NCI-H187 treated with DMSO at 0.1 percent for 48 hours (cell line): ENCODE data around the gene MSI2.
A peak's percentile ranks its signal among the peaks of the same experiment; 100 is the strongest.

Source experiments
- DNase-seq: peaks from one replicate; lab custom pipeline; 2025; lab: John Stamatoyannopoulos, UW

MSI2 gene

DNA sequence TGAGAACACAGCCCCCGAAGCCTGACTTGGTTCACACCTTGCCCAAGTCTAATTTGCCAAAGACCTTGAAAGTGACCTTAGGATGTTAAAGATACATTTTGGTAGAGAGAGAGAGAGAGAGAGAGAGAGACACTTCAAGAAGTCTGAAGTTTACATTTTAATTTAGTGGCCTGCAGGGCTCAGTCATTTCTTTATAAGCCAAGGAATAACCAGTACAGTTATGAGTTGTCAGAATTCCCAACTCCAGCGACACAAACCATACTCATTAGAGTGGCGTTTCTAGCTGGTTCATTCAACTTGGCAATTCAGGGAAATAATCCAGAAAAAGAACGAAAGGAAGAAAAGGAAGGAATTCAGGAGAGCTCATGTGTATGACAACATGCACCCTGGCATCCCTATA is 284.7 kb downstream of the MSI2 start:
- no peak for DNase-seq

GRCh38 chr17:57541472-57542394 is 285.4 kb downstream of the MSI2 start:
- no peak for DNase-seq

DNA sequence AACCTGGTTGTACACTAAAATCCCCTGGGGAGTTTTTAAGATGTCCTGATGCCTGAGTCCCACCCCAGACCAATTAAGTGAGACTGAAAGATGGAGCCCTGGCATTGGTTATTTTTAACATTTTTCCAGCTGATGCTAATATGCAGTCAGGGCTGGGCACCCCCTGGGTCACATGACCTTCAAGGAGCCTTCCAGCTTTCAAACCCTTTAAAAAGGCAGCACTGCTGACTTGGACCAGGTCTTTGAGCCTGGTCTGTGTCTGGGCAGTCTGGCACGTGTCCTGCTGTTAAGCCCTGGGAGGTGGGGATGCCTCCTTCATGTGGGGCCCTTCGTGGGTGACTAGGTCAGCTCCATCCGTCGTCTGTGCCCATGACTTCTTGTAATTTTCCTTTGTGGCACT is 286.2 kb downstream of the MSI2 start:
- no peak for DNase-seq

DNA sequence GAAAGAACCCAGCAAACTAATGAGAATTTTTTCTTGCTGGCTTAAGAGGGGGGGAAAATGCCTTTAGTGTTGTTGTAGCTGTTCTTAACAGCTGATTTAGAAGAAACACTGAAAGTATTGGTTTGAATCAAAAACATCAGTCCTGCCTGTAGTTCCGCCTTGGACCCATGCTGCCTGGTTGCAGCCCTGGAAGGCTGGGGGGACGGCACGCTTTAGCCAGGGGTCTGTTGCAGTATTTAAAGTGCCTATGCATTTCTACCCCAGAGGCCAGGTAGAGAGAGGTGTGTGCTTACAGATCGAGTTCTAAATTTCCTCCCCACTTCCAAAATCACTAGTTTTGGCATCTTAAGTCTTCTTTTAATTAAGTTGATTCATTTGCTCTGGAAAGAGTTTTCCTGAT is 286.9 kb downstream of the MSI2 start:
- DNase-seq = no peak

GRCh38 chr17:57544401-57544800 is 288.1 kb downstream of the MSI2 start:
- no peak for DNase-seq

DNA sequence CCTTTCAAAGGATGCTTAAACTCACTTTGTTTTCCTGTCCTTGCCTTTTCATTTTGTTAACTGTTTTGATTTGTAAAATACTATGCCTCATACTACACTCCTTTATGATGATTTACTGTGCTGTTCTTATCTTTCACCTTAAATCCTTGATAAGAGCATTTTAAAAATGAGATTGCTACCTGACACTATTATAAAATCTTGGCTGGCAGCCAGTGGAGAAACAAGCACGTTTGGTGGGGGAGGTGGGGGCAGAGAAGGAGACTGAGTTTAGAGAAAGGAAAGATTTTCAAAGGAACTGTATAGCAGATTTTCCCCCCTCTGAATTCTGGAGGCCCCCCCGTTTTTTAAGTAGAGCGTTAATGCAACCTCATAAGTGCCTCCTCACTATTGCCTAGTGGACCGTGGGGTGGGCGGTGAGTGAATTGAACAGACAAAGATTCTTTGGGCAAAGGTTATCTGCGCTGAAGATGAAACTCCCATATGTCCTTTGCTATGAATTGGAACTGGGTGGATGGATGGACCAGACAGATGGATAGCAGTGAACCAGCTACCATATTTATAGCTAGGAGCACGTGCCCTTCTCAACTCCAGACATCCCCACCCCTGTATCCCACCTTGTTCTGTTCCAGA is 288.6 kb downstream of the MSI2 start:
- peak; percentile 44 for DNase-seq

- DNase-seq = no peak
Measured at GRCh38 chr17:57545731-57546342, 289.5 kb downstream of the MSI2 start.

DNA sequence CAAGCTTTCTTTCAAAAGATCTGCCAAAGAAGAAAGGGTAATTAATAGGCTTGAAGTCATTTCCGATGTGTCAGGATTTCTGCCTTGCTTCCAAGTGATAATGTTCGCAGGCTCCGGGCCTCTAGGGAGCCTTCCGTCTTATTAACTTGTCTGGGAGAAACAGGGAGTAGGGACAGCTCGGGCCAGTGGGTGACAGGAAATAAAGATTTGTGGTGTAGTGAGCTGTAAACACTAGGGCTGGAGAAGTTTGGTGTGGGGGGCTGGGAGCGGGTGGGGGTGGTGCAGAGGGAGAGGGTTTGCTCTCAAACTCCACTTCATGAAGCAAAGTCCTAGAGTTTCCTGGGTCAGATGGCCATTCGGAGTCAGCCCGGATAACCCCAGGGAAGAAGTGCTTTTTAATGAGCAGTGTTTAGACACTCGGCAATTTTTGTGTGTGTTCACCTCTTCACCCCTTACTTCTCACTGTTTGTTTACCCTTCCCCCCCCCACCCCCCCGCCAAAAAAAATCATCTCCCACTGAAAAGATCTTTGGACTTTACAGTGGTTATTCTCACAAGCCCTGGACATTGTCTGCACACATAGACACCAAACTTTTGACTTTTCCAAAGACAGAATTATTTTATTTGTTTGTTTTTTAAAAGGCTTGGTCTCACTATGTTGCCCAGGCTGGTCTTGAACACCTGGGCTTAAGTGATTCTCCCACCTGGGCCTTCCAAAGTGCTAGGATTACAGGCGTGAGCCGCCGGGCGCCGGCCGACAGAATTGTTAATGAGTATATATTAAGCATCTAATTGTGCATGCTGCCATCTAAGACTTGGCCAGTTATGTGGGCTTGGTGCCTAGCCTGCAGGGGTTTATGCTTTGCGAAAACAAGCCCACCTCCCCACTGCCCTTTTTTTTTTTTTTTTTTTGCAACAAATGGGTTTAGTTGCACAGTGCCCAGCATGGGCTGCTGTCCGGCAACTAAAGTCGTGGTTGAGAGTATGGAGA is 292.4 kb downstream of the MSI2 start:
- no peak for DNase-seq

- no peak for DNase-seq
Measured at GRCh38 chr17:57549468-57549867, 293.1 kb downstream of the MSI2 start.

DNA sequence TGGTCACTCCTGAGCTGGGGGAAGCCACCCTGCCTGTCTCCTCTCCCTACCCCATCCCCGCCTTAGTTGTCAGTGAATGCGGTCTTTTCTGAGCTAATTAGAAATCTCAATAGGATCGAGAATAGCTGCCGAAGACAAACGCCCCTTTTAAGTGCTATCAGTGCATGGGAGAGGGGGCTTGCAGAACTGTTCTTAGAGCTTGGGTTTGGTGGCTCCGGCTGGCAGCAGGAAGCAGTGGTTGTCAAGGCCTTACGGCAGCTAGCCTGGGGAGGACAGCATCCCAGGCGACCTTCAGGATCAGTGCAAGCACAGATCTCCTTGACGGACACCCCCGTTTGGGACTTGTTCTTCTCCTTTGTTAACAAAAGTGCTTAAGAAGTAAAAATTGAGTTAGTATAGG is 293.7 kb downstream of the MSI2 start:
- no peak for DNase-seq

DNA sequence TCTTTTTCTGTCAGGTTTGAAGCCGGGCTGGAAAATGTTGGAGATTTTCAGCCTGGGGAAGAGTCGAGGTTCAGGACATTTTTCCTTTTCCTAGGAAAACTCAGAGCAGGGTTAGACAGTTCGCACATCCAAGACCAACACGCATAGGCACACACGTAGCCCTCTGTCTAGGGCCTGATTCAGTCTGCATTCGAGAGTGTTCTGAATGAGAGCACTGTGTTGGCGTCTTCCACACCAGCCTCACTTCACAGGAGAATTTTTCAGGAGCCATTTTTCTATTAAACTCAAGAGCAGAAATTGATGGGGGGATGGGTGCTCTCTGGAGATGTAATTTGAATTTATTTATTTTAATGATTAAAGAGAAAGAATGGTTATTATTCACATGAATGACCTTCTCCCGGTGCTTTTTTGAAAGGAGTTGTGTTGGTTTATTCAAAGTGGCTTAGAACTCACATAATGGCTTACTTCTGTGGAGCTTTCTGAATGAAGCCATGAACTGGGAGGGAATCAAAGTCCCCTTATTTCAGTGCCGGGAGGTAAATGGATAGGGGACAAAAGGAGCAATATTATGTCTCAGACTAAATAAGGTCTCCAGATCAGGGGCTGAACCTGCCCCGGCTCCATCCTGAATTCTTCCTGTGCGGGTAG is 294.5 kb downstream of the MSI2 start:
- DNase-seq = no peak

GRCh38 chr17:57551321-57552079 is 295.2 kb downstream of the MSI2 start:
- DNase-seq = no peak

DNA sequence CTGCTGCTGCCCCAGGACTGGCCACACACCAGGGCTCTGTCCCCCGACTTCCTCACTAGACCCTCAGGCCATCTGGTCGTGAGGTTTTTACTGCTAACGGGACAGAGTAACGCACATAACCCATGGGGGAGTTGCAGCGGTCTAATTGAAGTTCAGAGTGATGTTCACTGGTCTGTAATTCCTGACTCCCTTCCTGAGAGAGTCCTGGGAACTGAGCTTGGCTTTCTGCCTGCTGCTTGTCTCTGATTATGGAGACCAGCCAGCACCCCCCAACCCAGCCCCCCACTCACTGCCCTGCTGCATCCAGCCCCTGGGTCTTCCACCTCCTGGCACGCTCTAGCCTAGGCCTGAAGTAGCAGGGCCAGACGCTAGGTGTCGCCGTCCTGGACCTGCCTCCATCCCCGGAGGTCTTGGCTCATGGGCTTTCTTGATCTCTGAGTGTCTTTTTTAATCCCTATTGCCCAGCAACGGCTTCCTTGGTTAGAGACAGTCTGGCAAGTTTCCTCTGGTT is 295.8 kb downstream of the MSI2 start:
- DNase-seq = no peak

GRCh38 chr17:57553526-57553925 is 297.2 kb downstream of the MSI2 start:
- DNase-seq = no peak

- DNase-seq = no peak
Measured at GRCh38 chr17:57553991-57554825, 297.9 kb downstream of the MSI2 start.

- no peak for DNase-seq
Measured at GRCh38 chr17:57554826-57555635, 298.7 kb downstream of the MSI2 start.

GRCh38 chr17:57555636-57556175 is 299.4 kb downstream of the MSI2 start:
- no peak for DNase-seq

- no peak for DNase-seq
Measured at GRCh38 chr17:57556320-57556719, 300.0 kb downstream of the MSI2 start.
